ENCODE measurements around the gene TTC1.

The TTC1 gene

GRCh38 chr5:160021831-160022446, 13.0 kb downstream of the TTC1 start:
- Mint-ChIP-seq H3K27me3 (no peaks in the 10 kb centered on the region), H3K9me3 (no peaks in the 10 kb centered on the region), H3K36me3 (peaks cover 48% of the 10 kb centered on the region), H3K4me3 (no peak overlapping the region), H3K4me1 (peaks cover 33% of the 10 kb centered on the region), H3K27ac (no peak overlapping the region)
- ATAC-seq: peak; percentile 81

GRCh38 chr5:160023007-160023907, 14.3 kb downstream of the TTC1 start:
- no peak for ATAC-seq
- Mint-ChIP-seq H3K27me3 (no peaks in the 10 kb centered on the region), H3K36me3 (peaks cover 48% of the 10 kb centered on the region), H3K9me3 (no peaks in the 10 kb centered on the region), H3K27ac (no peak overlapping the region), H3K4me1 (peaks cover 33% of the 10 kb centered on the region), H3K4me3 (no peak overlapping the region)

GRCh38 chr5:160023908-160024630, 15.1 kb downstream of the TTC1 start:
- no peak for ATAC-seq
- no peaks in the 10 kb centered on the region for H3K27me3 Mint-ChIP-seq
- peaks cover 33% of the 10 kb centered on the region for H3K4me1 Mint-ChIP-seq
- H3K36me3 Mint-ChIP-seq: peaks cover 47% of the 10 kb centered on the region
- H3K4me3 Mint-ChIP-seq: no peak overlapping the region
- H3K27ac Mint-ChIP-seq: no peak overlapping the region
- H3K9me3 Mint-ChIP-seq: no peaks in the 10 kb centered on the region

- Mint-ChIP-seq H3K27ac (no peak overlapping the region), H3K4me1 (peaks cover 16% of the 10 kb centered on the region), H3K9me3 (no peaks in the 10 kb centered on the region), H3K27me3 (no peaks in the 10 kb centered on the region), H3K36me3 (peaks cover 52% of the 10 kb centered on the region), H3K4me3 (no peak overlapping the region)
- ATAC-seq: no peak
Measured at GRCh38 chr5:160029004-160029403, 20.1 kb downstream of the TTC1 start.

GRCh38 chr5:160029540-160030139, 20.7 kb downstream of the TTC1 start:
- no peak overlapping the region for H3K27ac Mint-ChIP-seq
- ATAC-seq: no peak
- H3K9me3 Mint-ChIP-seq: no peaks in the 10 kb centered on the region
- peaks cover 14% of the 10 kb centered on the region for H3K4me1 Mint-ChIP-seq
- H3K27me3 Mint-ChIP-seq: no peaks in the 10 kb centered on the region
- H3K36me3 Mint-ChIP-seq: peaks cover 51% of the 10 kb centered on the region
- H3K4me3 Mint-ChIP-seq: no peak overlapping the region

GRCh38 chr5:160030631-160031377, 21.9 kb downstream of the TTC1 start:
- Mint-ChIP-seq H3K27ac (no peak overlapping the region), H3K9me3 (no peaks in the 10 kb centered on the region), H3K4me1 (peaks cover 11% of the 10 kb centered on the region), H3K27me3 (no peaks in the 10 kb centered on the region), H3K4me3 (no peak overlapping the region), H3K36me3 (peaks cover 57% of the 10 kb centered on the region)
- ATAC-seq: no peak

- Mint-ChIP-seq H3K9me3 (no peaks in the 10 kb centered on the region), H3K27me3 (no peaks in the 10 kb centered on the region), H3K4me1 (no peaks in the 10 kb centered on the region), H3K36me3 (peaks cover 58% of the 10 kb centered on the region), H3K27ac (no peak overlapping the region), H3K4me3 (no peak overlapping the region)
- no peak for ATAC-seq
Measured at GRCh38 chr5:160033546-160034252, 24.8 kb downstream of the TTC1 start.

GRCh38 chr5:160036243-160036642, 27.3 kb downstream of the TTC1 start:
- Mint-ChIP-seq H3K4me3 (no peak overlapping the region), H3K36me3 (peaks cover 44% of the 10 kb centered on the region), H3K27me3 (no peaks in the 10 kb centered on the region), H3K27ac (no peak overlapping the region), H3K9me3 (no peaks in the 10 kb centered on the region), H3K4me1 (no peaks in the 10 kb centered on the region)
- ATAC-seq: no peak

- H3K36me3 Mint-ChIP-seq: peaks cover 42% of the 10 kb centered on the region
- no peaks in the 10 kb centered on the region for H3K27me3 Mint-ChIP-seq
Measured at GRCh38 chr5:160036884-160037283, 27.9 kb downstream of the TTC1 start.

GRCh38 chr5:160039810-160040470, 31.0 kb downstream of the TTC1 start:
- Mint-ChIP-seq H3K27ac (no peak overlapping the region), H3K36me3 (peaks cover 47% of the 10 kb centered on the region), H3K9me3 (no peaks in the 10 kb centered on the region)

More at GRCh38 chr5:160036884-160037283, 27.9 kb downstream of the TTC1 start:
- no peak overlapping the region for H3K4me3 Mint-ChIP-seq
- H3K27ac Mint-ChIP-seq: no peak overlapping the region
- H3K4me1 Mint-ChIP-seq: no peaks in the 10 kb centered on the region
- ATAC-seq: no peak
- H3K9me3 Mint-ChIP-seq: no peaks in the 10 kb centered on the region

GRCh38 chr5:160040471-160040835, 31.5 kb downstream of the TTC1 start:
- Mint-ChIP-seq H3K27me3 (no peaks in the 10 kb centered on the region), H3K4me3 (no peak overlapping the region), H3K36me3 (peaks cover 47% of the 10 kb centered on the region), H3K27ac (no peak overlapping the region), H3K9me3 (no peaks in the 10 kb centered on the region), H3K4me1 (no peaks in the 10 kb centered on the region)
- no peak for ATAC-seq

More at GRCh38 chr5:160039810-160040470, 31.0 kb downstream of the TTC1 start:
- no peaks in the 10 kb centered on the region for H3K4me1 Mint-ChIP-seq
- H3K27me3 Mint-ChIP-seq: no peaks in the 10 kb centered on the region
- no peak overlapping the region for H3K4me3 Mint-ChIP-seq
- no peak for ATAC-seq

GRCh38 chr5:160042671-160043070, 33.7 kb downstream of the TTC1 start:
- Mint-ChIP-seq H3K36me3 (peaks cover 47% of the 10 kb centered on the region), H3K27ac (no peak overlapping the region), H3K9me3 (no peaks in the 10 kb centered on the region), H3K4me1 (no peaks in the 10 kb centered on the region), H3K27me3 (no peaks in the 10 kb centered on the region), H3K4me3 (no peak overlapping the region)
- ATAC-seq: no peak

- H3K36me3 Mint-ChIP-seq: peaks cover 42% of the 10 kb centered on the region
- ATAC-seq: no peak
- H3K4me3 Mint-ChIP-seq: no peak overlapping the region
- H3K9me3 Mint-ChIP-seq: no peaks in the 10 kb centered on the region
- H3K27me3 Mint-ChIP-seq: no peaks in the 10 kb centered on the region
- H3K27ac Mint-ChIP-seq: no peak overlapping the region
- H3K4me1 Mint-ChIP-seq: no peaks in the 10 kb centered on the region
Measured at GRCh38 chr5:160044391-160044804, 35.5 kb downstream of the TTC1 start.

- Mint-ChIP-seq H3K27me3 (no peaks in the 10 kb centered on the region), H3K27ac (no peak overlapping the region), H3K4me3 (no peak overlapping the region), H3K36me3 (peaks cover 47% of the 10 kb centered on the region), H3K9me3 (no peaks in the 10 kb centered on the region), H3K4me1 (no peaks in the 10 kb centered on the region)
- no peak for ATAC-seq
Measured at GRCh38 chr5:160044967-160045366, 36.0 kb downstream of the TTC1 start.
